ENCODE data around the gene TBRG1.

Gene TBRG1

GRCh38 chr11:124657904-124658303 lies 35.2 kb downstream of the TBRG1 start:
- no peak for ATAC-seq (replicated peaks)
- Mint-ChIP-seq H3K4me3 (no peak overlapping the region), H3K36me3 (ENCODE audit: insufficient read depth) (no peaks in the 10 kb centered on the region), H3K27me3 (no peaks in the 10 kb centered on the region), H3K9me3 (no peaks in the 10 kb centered on the region), H3K4me1 (ENCODE audit: low read depth in 2 of 2) (no peaks in the 10 kb centered on the region), H3K27ac (no peak overlapping the region)
- DNase-seq = no peak

GRCh38 chr11:124658501-124658900 lies 35.8 kb downstream of the TBRG1 start:
- DNase-seq = no peak
- H3K4me1 Mint-ChIP-seq (ENCODE audit: low read depth in 2 of 2) = no peaks in the 10 kb centered on the region
- no peak overlapping the region for H3K4me3 Mint-ChIP-seq
- H3K27ac Mint-ChIP-seq = no peak overlapping the region
- H3K9me3 Mint-ChIP-seq = no peaks in the 10 kb centered on the region
- H3K27me3 Mint-ChIP-seq = no peaks in the 10 kb centered on the region
- H3K36me3 Mint-ChIP-seq (ENCODE audit: insufficient read depth) = no peaks in the 10 kb centered on the region
- ATAC-seq (replicated peaks) = no peak

GRCh38 chr11:124658986-124659385 lies 36.3 kb downstream of the TBRG1 start:
- no peaks in the 10 kb centered on the region for H3K4me1 Mint-ChIP-seq (ENCODE audit: low read depth in 2 of 2)
- H3K4me3 Mint-ChIP-seq = no peak overlapping the region
- H3K9me3 Mint-ChIP-seq = no peaks in the 10 kb centered on the region
- ATAC-seq (replicated peaks) (no peak), DNase-seq (no peak)
- no peaks in the 10 kb centered on the region for H3K36me3 Mint-ChIP-seq (ENCODE audit: insufficient read depth)
- no peaks in the 10 kb centered on the region for H3K27me3 Mint-ChIP-seq
- H3K27ac Mint-ChIP-seq = no peak overlapping the region

GRCh38 chr11:124661553-124661952 lies 38.9 kb downstream of the TBRG1 start:
- Mint-ChIP-seq H3K9me3 (no peaks in the 10 kb centered on the region), H3K36me3 (ENCODE audit: insufficient read depth) (no peaks in the 10 kb centered on the region), H3K4me3 (no peak overlapping the region), H3K27me3 (no peaks in the 10 kb centered on the region), H3K27ac (no peak overlapping the region), H3K4me1 (ENCODE audit: low read depth in 2 of 2) (no peaks in the 10 kb centered on the region)
- ATAC-seq (replicated peaks) (no peak), DNase-seq (no peak)

- Mint-ChIP-seq H3K4me3 (no peak overlapping the region), H3K4me1 (ENCODE audit: low read depth in 2 of 2) (no peaks in the 10 kb centered on the region), H3K9me3 (no peaks in the 10 kb centered on the region), H3K27me3 (no peaks in the 10 kb centered on the region), H3K36me3 (ENCODE audit: insufficient read depth) (no peaks in the 10 kb centered on the region), H3K27ac (no peak overlapping the region)
- DNase-seq (no peak), ATAC-seq (replicated peaks) (no peak)
These were observed 39.4 kb downstream of the TBRG1 start for GRCh38 chr11:124662106-124662505.

- DNase-seq (no peak), ATAC-seq (replicated peaks) (no peak)
- Mint-ChIP-seq H3K27me3 (no peaks in the 10 kb centered on the region), H3K9me3 (no peaks in the 10 kb centered on the region), H3K4me1 (ENCODE audit: low read depth in 2 of 2) (no peaks in the 10 kb centered on the region), H3K27ac (no peak overlapping the region), H3K36me3 (ENCODE audit: insufficient read depth) (no peaks in the 10 kb centered on the region), H3K4me3 (no peak overlapping the region)
These were observed 41.2 kb downstream of the TBRG1 start for GRCh38 chr11:124663861-124664260.

- DNase-seq = no peak
- no peaks in the 10 kb centered on the region for H3K9me3 Mint-ChIP-seq
- ATAC-seq (replicated peaks) = no peak
- peaks cover under 1 to 7% of the 10 kb centered on the region in 2 donors for H3K4me1 Mint-ChIP-seq (ENCODE audit: low read depth in 2 of 2)
- H3K4me3 Mint-ChIP-seq = no peak overlapping the region
- H3K36me3 Mint-ChIP-seq (ENCODE audit: insufficient read depth) = peaks cover 7% of the 10 kb centered on the region
- no peaks in the 10 kb centered on the region for H3K27me3 Mint-ChIP-seq
- no peak overlapping the region for H3K27ac Mint-ChIP-seq
These were observed 44.9 kb downstream of the TBRG1 start for GRCh38 chr11:124667601-124668000.

- Mint-ChIP-seq H3K27me3 (no peaks in the 10 kb centered on the region), H3K4me3 (no peak overlapping the region), H3K9me3 (no peaks in the 10 kb centered on the region), H3K36me3 (ENCODE audit: insufficient read depth) (peaks cover 23% of the 10 kb centered on the region), H3K4me1 (ENCODE audit: low read depth in 2 of 2) (peaks cover 9 to 17% of the 10 kb centered on the region in 2 donors), H3K27ac (no peak overlapping the region)
- ATAC-seq (replicated peaks) = no peak
- DNase-seq = peak; percentile 46 to 54 (median 51)
These were observed 46.5 kb downstream of the TBRG1 start for GRCh38 chr11:124669193-124669592.

- H3K4me1 Mint-ChIP-seq (ENCODE audit: low read depth in 2 of 2) = peaks cover 11 to 22% of the 10 kb centered on the region in 2 donors
- peak; percentile 9 for ATAC-seq (replicated peaks)
- DNase-seq = no peak
- peaks cover 29% of the 10 kb centered on the region for H3K36me3 Mint-ChIP-seq (ENCODE audit: insufficient read depth)
- no peak overlapping the region for H3K4me3 Mint-ChIP-seq
- H3K27ac Mint-ChIP-seq = no peak overlapping the region
- no peaks in the 10 kb centered on the region for H3K9me3 Mint-ChIP-seq
- H3K27me3 Mint-ChIP-seq = no peaks in the 10 kb centered on the region
These were observed 48.1 kb downstream of the TBRG1 start for GRCh38 chr11:124670732-124671131.

- Mint-ChIP-seq H3K4me1 (ENCODE audit: low read depth in 2 of 2) (peaks cover 11 to 22% of the 10 kb centered on the region in 2 donors), H3K27me3 (no peaks in the 10 kb centered on the region), H3K27ac (peak overlapping the region; percentile 97 to 98), H3K9me3 (no peaks in the 10 kb centered on the region), H3K36me3 (ENCODE audit: insufficient read depth) (peaks cover 29% of the 10 kb centered on the region), H3K4me3 (peak overlapping the region; percentile 83 to 84)
- ATAC-seq (replicated peaks) = no peak
- no peak for DNase-seq
These were observed 50.0 kb downstream of the TBRG1 start for GRCh38 chr11:124672536-124673215.

GRCh38 chr11:124673333-124674167 lies 50.9 kb downstream of the TBRG1 start, which contains the start of the genes SIAE and SPA17:
SIAE (minus strand) TSS chr11:124673739; CDS start chr11:124673708, 31 bp downstream.
SPA17 (plus strand) TSS chr11:124673904; CDS start chr11:124675265, 1,361 bp downstream.
- no peaks in the 10 kb centered on the region for H3K9me3 Mint-ChIP-seq
- ATAC-seq (replicated peaks) = peak; percentile 84
- peak within 1 kb of the TSS; percentile 97 to 98 for H3K27ac Mint-ChIP-seq
- DNase-seq = peak; percentile 78 to 83 (median 82)
- H3K27me3 Mint-ChIP-seq = peaks cover 0 to 7% of the 10 kb centered on the region in 2 donors
- H3K4me1 Mint-ChIP-seq (ENCODE audit: low read depth in 2 of 2) = peaks cover 11 to 22% of the 10 kb centered on the region in 2 donors
- H3K36me3 Mint-ChIP-seq (ENCODE audit: insufficient read depth) = peaks cover 29% of the 10 kb centered on the region
- peak within 1 kb of the TSS; percentile 83 to 84 for H3K4me3 Mint-ChIP-seq

- DNase-seq (no peak), ATAC-seq (replicated peaks) (no peak)
- H3K27ac Mint-ChIP-seq = peak overlapping the region; percentile 97 to 98
- peaks cover 29% of the 10 kb centered on the region for H3K36me3 Mint-ChIP-seq (ENCODE audit: insufficient read depth)
- peaks cover 0 to 7% of the 10 kb centered on the region in 2 donors for H3K27me3 Mint-ChIP-seq
- peaks cover 11 to 22% of the 10 kb centered on the region in 2 donors for H3K4me1 Mint-ChIP-seq (ENCODE audit: low read depth in 2 of 2)
- no peaks in the 10 kb centered on the region for H3K9me3 Mint-ChIP-seq
- peak overlapping the region; percentile 83 to 84 for H3K4me3 Mint-ChIP-seq
These were observed 51.5 kb downstream of the TBRG1 start for GRCh38 chr11:124674168-124674517.

GRCh38 chr11:124674571-124674970 lies 51.9 kb downstream of the TBRG1 start:
- Mint-ChIP-seq H3K4me1 (ENCODE audit: low read depth in 2 of 2) (peaks cover 11 to 22% of the 10 kb centered on the region in 2 donors), H3K36me3 (ENCODE audit: insufficient read depth) (peaks cover 29% of the 10 kb centered on the region), H3K9me3 (no peaks in the 10 kb centered on the region), H3K27ac (peak overlapping the region; percentile 97 to 98), H3K27me3 (peaks cover 0 to 8% of the 10 kb centered on the region in 2 donors), H3K4me3 (peak overlapping the region; percentile 83 to 84)
- no peak for ATAC-seq (replicated peaks)
- DNase-seq = no peak

GRCh38 chr11:124676386-124676785 lies 53.7 kb downstream of the TBRG1 start:
- Mint-ChIP-seq H3K27me3 (peaks cover 0 to 17% of the 10 kb centered on the region in 2 donors), H3K9me3 (no peaks in the 10 kb centered on the region), H3K4me1 (ENCODE audit: low read depth in 2 of 2) (peaks cover 11 to 22% of the 10 kb centered on the region in 2 donors), H3K4me3 (no peak overlapping the region), H3K36me3 (ENCODE audit: insufficient read depth) (peaks cover 29% of the 10 kb centered on the region), H3K27ac (no peak overlapping the region)
- ATAC-seq (replicated peaks) (no peak), DNase-seq (no peak)
